GM23338 (cell line): Measurements from ENCODE around the gene SPA17.

Source experiments
- EZH2phosphoT487 ChIP-seq: fragments of 200-600 bp; sonication (generic); IDR thresholded peaks from one replicate; pipeline ENCODE4 v1.8.1; 2018; ENCODE audit warnings: antibody characterized with exemption; ENCODE audit not compliant: unreplicated experiment
- REST ChIP-seq: IDR thresholded peaks from one replicate; pipeline ENCODE4 v1.6.1; 2018; ENCODE audit warnings: antibody characterized with exemption; ENCODE audit not compliant: unreplicated experiment
- TF ChIP-seq, protein P1 (sequence below), 2 experiments: fragments of 200-600 bp in 1 of 2; sonication (generic) in 1 of 2; conservative IDR thresholded peaks; 2 replicates each; pipeline versions ENCODE4 v1.5.1 to v1.6.1; 2016 to 2017; ENCODE audit warnings: antibody characterized with exemption in 2 of 2, low read depth in 2 of 2, mild to moderate bottlenecking in 2 of 2, moderate library complexity in 1 of 2

GRCh38 chr11:124716591-124716990, 42.9 kb downstream of the SPA17 start:
- TF ChIP-seq, protein P1, sequence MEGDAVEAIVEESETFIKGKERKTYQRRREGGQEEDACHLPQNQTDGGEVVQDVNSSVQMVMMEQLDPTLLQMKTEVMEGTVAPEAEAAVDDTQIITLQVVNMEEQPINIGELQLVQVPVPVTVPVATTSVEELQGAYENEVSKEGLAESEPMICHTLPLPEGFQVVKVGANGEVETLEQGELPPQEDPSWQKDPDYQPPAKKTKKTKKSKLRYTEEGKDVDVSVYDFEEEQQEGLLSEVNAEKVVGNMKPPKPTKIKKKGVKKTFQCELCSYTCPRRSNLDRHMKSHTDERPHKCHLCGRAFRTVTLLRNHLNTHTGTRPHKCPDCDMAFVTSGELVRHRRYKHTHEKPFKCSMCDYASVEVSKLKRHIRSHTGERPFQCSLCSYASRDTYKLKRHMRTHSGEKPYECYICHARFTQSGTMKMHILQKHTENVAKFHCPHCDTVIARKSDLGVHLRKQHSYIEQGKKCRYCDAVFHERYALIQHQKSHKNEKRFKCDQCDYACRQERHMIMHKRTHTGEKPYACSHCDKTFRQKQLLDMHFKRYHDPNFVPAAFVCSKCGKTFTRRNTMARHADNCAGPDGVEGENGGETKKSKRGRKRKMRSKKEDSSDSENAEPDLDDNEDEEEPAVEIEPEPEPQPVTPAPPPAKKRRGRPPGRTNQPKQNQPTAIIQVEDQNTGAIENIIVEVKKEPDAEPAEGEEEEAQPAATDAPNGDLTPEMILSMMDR (conservative IDR thresholded peaks at IDR 0.05; ENCODE audit: low read depth in 2 of 2): no peak
- TF ChIP-seq EZH2phosphoT487: no peak
- TF ChIP-seq REST: no peak
